Measurements from ENCODE around the gene GSPT2.
"Not testable (repeated sequence)": the region's sequence is repeated elsewhere in the genome, so short reads cannot be mapped to it uniquely, and the experiment has no call there.

GSPT2 gene

DNA sequence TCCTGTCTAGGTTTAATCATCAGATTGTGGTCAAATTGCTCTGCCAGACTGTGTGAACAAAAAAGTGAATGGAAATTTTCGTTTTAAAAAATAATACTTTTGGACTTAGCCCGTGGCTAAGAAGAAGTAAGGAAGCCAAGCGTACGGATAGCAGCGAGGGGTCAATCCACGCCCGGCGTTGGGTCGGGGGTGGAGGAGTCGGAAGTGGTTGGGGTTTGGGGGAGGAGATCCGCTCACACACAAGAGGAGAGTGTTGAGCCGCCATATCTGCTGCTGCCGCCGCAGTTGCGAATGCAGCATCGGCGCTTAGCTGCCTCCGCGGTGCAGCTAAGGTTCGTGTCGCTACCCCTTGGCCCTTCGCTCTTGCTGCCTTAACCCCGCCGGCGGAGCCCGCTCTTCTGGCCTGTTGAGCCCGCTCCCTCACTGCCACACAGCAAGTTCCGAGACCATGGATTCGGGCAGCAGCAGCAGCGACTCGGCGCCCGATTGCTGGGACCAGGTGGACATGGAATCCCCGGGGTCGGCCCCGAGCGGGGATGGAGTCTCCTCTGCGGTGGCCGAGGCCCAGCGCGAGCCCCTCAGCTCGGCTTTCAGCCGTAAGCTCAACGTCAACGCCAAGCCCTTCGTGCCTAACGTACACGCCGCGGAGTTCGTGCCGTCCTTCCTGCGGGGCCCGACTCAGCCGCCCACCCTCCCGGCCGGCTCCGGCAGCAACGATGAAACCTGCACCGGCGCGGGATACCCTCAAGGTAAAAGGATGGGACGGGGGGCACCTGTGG is at the start of gene GSPT2:
TSS of gene GSPT2 (plus strand) at position 264 of the 779 bp plus-strand sequence. CDS start at position 449, 185 bp downstream.
- Histone ChIP-seq H3K27ac (ENCODE audit: low read length) (peak within 1 kb of the TSS; percentile 31), H3K4me3 (ENCODE audit: low read length in 2 of 2) (peak within 1 kb of the TSS; percentile 77 to 80), H3K9ac (ENCODE audit: low read length in 2 of 2) (peak within 1 kb of the TSS; percentile 69 to 74), H3K27me3 (ENCODE audit: control insufficient read depth in 1 of 2, insufficient read depth in 2 of 2, low read length in 2 of 2) (peaks cover 0 to 9% of the 10 kb centered on the region in 2 donors), H3K9me3 (ENCODE audit: control insufficient read depth in 2 of 2, low read length in 2 of 2) (no peaks in the 10 kb centered on the region), H3K36me3 (ENCODE audit: control insufficient read depth in 2 of 2, insufficient read depth in 2 of 2, low read length in 2 of 2) (peaks cover 0 to 3% of the 10 kb centered on the region in 2 donors), H3K4me1 (ENCODE audit: control insufficient read depth, insufficient read depth, low read length) (peaks cover 8% of the 10 kb centered on the region)

DNA sequence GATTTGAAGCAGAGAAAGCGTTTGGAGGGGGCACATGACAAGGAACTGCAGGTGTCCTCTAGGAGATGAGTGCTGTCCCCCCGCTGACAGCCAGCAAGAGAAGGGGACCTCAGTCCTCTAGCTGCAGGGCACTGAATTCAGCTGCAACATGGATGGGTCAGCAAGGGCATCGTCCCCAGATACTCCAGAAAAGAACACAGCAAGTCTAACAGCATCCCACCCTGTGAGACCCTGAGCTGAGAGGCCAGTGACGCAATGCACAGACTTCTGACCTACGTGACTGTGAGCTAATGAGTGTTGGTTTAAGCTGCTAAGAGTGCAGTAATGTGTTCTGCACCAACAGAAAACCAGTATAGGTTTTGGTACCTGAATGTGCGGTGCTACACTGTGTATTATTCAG is 49.0 kb upstream of the GSPT2 start:
- Histone ChIP-seq H3K27me3 (ENCODE audit: control insufficient read depth in 1 of 2, insufficient read depth in 2 of 2, low read length in 2 of 2) (peaks cover 0 to 25% of the 10 kb centered on the region in 2 donors), H3K4me1 (ENCODE audit: control insufficient read depth, insufficient read depth, low read length) (no peaks in the 10 kb centered on the region), H3K4me3 (ENCODE audit: low read length in 2 of 2) (no peak overlapping the region), H3K9me3 (ENCODE audit: control insufficient read depth in 2 of 2, low read length in 2 of 2) (no peaks in the 10 kb centered on the region), H3K27ac (ENCODE audit: low read length) (no peak overlapping the region), H3K9ac (ENCODE audit: low read length in 2 of 2) (no peak overlapping the region), H3K36me3 (ENCODE audit: control insufficient read depth in 2 of 2, insufficient read depth in 2 of 2, low read length in 2 of 2) (no peaks in the 10 kb centered on the region)

DNA sequence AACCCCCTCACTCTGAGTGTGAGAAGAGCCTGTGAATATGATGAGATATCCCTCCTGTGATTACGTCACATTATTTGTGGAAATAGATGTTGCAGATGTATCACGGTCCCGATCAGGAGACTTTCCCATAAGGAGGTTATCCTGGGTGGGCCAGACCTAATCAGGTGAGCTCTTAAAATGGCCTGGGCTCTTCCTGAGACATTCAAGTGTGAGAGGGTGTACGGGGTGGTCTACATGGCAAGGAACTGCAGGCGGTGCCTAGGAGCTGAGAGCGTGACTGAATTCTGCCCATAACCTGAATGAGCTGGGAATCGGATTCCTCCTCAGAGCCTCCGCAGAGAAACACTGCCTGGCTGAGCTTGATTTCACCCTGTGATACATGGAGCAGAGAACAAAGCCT is 45.8 kb upstream of the GSPT2 start:
- H3K27ac ChIP-seq (ENCODE audit: low read length), result no peak overlapping the region
- H3K4me3 ChIP-seq (ENCODE audit: low read length in 2 of 2), result no peak overlapping the region
- peaks cover 0 to 26% of the 10 kb centered on the region in 2 donors for H3K27me3 ChIP-seq (ENCODE audit: control insufficient read depth in 1 of 2, insufficient read depth in 2 of 2, low read length in 2 of 2)
- H3K9me3 ChIP-seq (ENCODE audit: control insufficient read depth in 2 of 2, low read length in 2 of 2), result no peaks in the 10 kb centered on the region
- H3K36me3 ChIP-seq (ENCODE audit: control insufficient read depth in 2 of 2, insufficient read depth in 2 of 2, low read length in 2 of 2), result no peaks in the 10 kb centered on the region
- no peak overlapping the region for H3K9ac ChIP-seq (ENCODE audit: low read length in 2 of 2)
- no peaks in the 10 kb centered on the region for H3K4me1 ChIP-seq (ENCODE audit: control insufficient read depth, insufficient read depth, low read length)

DNA sequence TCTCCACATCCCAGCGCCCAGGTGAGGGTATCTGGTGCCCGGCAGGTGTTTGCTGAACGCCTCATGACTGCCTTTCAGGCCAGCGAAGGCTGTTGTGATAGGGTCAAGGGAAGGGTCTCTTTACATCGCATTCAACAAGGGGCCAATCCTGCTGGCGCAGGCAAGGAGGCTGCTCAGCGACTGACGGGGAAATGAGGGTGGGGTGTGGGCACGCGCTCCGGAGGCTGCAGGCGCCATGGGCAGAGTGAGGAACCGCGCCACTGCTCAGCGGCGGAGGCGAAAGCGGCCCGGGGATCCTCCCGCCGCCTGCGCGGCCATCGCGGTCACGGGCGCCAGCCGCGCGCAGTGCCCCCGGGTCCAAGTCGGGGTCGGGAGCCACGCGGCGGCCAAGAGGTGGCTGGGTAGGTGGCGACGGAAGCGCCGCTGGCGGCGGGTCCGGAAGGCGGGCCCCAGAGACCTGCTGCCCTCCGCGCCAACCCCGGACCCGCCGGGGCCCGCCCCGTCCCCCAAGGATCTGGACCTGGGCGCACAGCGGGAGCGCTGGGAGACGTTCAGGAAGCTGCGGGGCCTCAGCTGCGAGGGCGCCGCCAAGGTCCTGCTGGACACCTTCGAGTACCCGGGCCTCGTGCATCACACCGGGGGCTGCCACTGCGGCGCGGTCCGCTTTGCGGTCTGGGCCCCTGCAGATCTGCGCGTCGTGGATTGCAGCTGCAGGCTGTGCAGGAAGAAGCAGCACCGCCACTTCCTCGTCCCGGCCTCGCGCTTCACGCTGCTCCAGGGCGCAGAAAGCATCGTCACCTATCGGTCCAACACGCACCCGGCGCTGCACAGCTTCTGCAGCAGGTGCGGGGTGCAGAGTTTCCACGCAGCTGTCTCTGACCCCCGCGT is 32.7 kb upstream of the GSPT2 start, which contains the start of gene CENPVL1:
TSS of gene CENPVL1 (plus strand) at position 236 of the 888 bp plus-strand sequence. CDS start at position 236, 0 bp downstream.
- not testable (repeated sequence) for H3K9ac ChIP-seq (ENCODE audit: low read length in 2 of 2); H3K4me1 ChIP-seq (ENCODE audit: control insufficient read depth, insufficient read depth, low read length); H3K27ac ChIP-seq (ENCODE audit: low read length); H3K4me3 ChIP-seq (ENCODE audit: low read length in 2 of 2); H3K9me3 ChIP-seq (ENCODE audit: control insufficient read depth in 2 of 2, low read length in 2 of 2); H3K36me3 ChIP-seq (ENCODE audit: control insufficient read depth in 2 of 2, insufficient read depth in 2 of 2, low read length in 2 of 2); H3K27me3 ChIP-seq (ENCODE audit: control insufficient read depth in 1 of 2, insufficient read depth in 2 of 2, low read length in 2 of 2)

DNA sequence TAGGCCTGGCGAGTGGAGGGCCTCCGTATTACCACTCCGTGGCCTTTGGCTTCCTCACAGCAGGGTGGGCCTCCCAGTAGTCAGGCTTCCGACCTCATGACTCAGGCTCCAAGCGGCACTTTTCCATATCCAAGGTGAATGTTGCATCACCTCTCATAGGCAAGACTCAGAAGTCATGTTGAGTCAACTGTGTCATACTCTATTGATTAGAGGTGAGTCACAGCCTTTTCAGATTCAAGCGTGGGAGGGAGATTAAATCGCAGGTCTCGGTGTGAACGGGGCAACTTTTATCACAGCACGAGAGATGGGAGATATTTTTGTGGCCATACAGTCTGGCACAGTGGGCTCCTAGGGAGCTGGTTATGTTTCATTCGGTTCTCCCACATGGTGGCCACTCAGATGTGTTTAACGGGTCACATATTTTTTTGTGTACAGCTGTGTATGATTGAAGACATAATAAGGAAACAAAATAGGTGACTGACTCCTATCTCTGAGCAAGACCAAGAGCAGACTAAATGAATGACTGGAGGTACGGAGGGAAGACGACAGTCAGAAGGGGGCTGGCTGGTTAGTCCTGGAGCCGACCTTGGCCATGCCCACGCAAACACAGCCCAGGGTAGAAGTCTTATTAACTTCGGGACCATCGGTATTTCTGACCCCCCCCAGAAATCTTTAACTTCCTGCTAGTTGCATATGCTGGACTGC is 30.1 kb upstream of the GSPT2 start:
- H3K9me3 ChIP-seq (ENCODE audit: control insufficient read depth in 2 of 2, low read length in 2 of 2); H3K9ac ChIP-seq (ENCODE audit: low read length in 2 of 2); H3K36me3 ChIP-seq (ENCODE audit: control insufficient read depth in 2 of 2, insufficient read depth in 2 of 2, low read length in 2 of 2); H3K27me3 ChIP-seq (ENCODE audit: control insufficient read depth in 1 of 2, insufficient read depth in 2 of 2, low read length in 2 of 2); H3K4me1 ChIP-seq (ENCODE audit: control insufficient read depth, insufficient read depth, low read length); H3K27ac ChIP-seq (ENCODE audit: low read length); H3K4me3 ChIP-seq (ENCODE audit: low read length in 2 of 2): not testable (repeated sequence)

DNA sequence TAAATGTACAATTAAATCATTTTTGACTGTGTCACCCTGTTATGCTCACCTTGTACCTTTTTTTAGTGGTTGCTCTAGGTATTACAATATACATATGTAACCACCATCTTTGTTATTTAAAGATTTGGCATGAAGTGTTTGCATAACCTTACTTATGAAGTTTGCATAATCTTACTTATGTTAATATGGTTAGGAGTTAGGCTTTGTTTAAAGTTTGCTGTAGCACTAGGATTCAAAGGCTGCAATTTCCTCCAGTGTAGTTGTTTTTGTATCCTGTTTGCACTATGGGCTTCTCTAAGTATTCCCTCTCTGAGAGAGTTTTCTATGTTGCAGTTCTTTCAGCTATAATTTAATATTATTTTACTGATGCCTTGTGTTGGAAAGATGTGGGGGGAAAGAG is 15.0 kb upstream of the GSPT2 start:
- H3K4me3 ChIP-seq (ENCODE audit: low read length in 2 of 2), result no peak overlapping the region
- peaks cover 0 to 15% of the 10 kb centered on the region in 2 donors for H3K27me3 ChIP-seq (ENCODE audit: control insufficient read depth in 1 of 2, insufficient read depth in 2 of 2, low read length in 2 of 2)
- H3K36me3 ChIP-seq (ENCODE audit: control insufficient read depth in 2 of 2, insufficient read depth in 2 of 2, low read length in 2 of 2), result no peaks in the 10 kb centered on the region
- no peaks in the 10 kb centered on the region for H3K9me3 ChIP-seq (ENCODE audit: control insufficient read depth in 2 of 2, low read length in 2 of 2)
- no peak overlapping the region for H3K27ac ChIP-seq (ENCODE audit: low read length)
- H3K4me1 ChIP-seq (ENCODE audit: control insufficient read depth, insufficient read depth, low read length), result no peaks in the 10 kb centered on the region
- H3K9ac ChIP-seq (ENCODE audit: low read length in 2 of 2), result no peak overlapping the region

DNA sequence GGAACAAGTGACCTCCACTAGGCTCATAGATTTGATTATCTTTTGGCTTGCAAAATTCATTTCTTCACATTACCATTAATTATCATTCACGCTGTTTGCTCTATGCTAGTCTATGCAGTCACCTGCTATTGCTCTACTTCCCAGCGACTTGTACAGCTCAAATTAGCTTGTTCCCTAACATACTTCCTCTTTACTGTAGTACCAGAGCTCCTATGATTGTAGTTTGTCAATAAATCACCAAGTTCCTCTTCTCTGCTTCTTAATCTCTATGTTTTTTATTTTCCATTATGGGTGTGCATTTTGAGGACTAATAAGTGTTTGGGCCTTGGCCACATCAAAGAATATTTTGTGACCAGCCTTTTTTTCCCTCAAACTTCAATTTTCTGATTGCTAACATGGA is 6.2 kb upstream of the GSPT2 start:
- Histone ChIP-seq H3K4me3 (ENCODE audit: low read length in 2 of 2) (no peak overlapping the region), H3K9me3 (ENCODE audit: control insufficient read depth in 2 of 2, low read length in 2 of 2) (no peaks in the 10 kb centered on the region), H3K27ac (ENCODE audit: low read length) (no peak overlapping the region), H3K9ac (ENCODE audit: low read length in 2 of 2) (no peak overlapping the region), H3K27me3 (ENCODE audit: control insufficient read depth in 1 of 2, insufficient read depth in 2 of 2, low read length in 2 of 2) (peaks cover 3 to 16% of the 10 kb centered on the region in 2 donors), H3K4me1 (ENCODE audit: control insufficient read depth, insufficient read depth, low read length) (no peaks in the 10 kb centered on the region), H3K36me3 (ENCODE audit: control insufficient read depth in 2 of 2, insufficient read depth in 2 of 2, low read length in 2 of 2) (no peaks in the 10 kb centered on the region)

DNA sequence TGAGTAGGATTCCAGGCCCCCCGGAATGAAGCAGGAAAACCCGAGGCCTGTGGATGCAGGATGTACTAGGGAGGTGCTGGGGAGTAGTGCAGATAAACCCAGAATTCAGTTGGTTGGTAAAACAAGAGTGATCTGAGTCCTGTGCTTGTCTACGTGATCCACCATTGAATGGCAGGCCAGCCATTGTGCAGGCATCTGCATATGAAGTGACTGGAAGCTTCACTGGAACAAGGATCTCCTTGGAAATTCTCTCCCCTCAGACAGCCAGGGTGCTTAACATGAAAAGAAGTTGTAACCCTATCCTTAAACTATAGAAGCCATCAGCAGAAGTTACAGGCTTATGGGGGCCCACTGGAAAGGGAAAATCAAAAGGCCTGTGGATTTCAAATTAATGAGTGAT is 656 bp upstream of the GSPT2 start:
- no peak overlapping the region for H3K27ac ChIP-seq (ENCODE audit: low read length)
- peak overlapping the region; percentile 77 to 80 for H3K4me3 ChIP-seq (ENCODE audit: low read length in 2 of 2)
- H3K9ac ChIP-seq (ENCODE audit: low read length in 2 of 2), result peak overlapping the region; percentile 7 to 69

DNA sequence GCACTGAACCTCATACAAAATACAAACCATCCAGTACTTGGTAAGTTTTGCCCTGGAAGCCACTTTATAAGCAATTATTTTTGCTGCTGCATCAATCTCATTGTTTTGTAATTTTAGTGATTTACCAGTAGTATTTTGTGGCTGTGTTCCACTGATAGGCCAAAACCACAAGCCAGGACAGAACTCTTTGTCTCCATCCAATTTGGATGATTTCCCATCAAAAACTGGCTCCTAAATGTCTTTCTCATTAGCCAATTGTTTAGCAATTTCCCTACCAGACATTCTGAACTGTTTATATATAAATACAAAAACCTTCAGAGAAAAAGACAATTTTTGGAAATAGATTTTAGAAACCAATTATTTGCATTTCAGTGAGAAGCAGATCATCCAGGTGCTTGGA is 4.4 kb downstream of the GSPT2 start:
- peaks cover 4% of the 10 kb centered on the region for H3K4me1 ChIP-seq (ENCODE audit: control insufficient read depth, insufficient read depth, low read length)
- no peak overlapping the region for H3K27ac ChIP-seq (ENCODE audit: low read length)

More for the DNA sequence above, 656 bp upstream of the GSPT2 start:
- Histone ChIP-seq H3K9me3 (ENCODE audit: control insufficient read depth in 2 of 2, low read length in 2 of 2) (no peaks in the 10 kb centered on the region), H3K4me1 (ENCODE audit: control insufficient read depth, insufficient read depth, low read length) (peaks cover 8% of the 10 kb centered on the region), H3K27me3 (ENCODE audit: control insufficient read depth in 1 of 2, insufficient read depth in 2 of 2, low read length in 2 of 2) (peaks cover 0 to 9% of the 10 kb centered on the region in 2 donors), H3K36me3 (ENCODE audit: control insufficient read depth in 2 of 2, insufficient read depth in 2 of 2, low read length in 2 of 2) (peaks cover 0 to 3% of the 10 kb centered on the region in 2 donors)

DNA sequence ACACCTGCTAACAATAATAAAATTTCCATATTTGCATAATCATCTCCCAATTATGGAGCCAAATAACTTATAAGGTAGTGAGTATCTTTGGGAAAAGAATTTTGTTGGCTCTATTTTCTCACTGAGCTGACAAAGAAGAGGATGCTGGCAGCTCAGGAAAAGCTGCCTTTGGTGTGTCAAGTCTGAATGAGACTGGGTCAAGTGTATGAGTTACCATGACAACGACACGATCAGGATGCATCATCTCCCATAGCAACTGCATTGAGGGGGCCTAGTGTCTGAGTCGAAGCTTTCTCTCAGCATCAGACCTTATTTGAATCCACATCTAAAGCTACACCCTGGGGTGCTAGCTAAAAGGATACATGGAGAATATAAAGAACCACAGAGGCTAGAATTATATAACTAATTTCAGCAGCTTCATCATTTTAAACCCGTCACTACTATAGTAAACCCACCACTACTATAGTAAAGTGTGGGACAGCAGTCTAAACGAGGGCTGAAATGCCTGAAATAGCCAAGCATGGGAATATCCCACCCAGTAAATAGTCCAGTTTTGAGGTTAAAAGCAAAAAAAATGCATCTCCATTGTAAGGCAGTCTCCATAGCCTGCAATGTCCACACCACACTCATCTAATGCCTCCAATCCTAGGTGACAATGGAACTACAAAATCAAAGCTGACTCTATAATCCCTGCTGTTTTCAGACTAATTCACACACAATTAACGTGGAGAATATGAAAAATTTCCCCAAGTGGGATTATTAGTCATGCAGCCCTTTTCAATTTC is 16.0 kb downstream of the GSPT2 start:
- Histone ChIP-seq H3K4me1 (ENCODE audit: control insufficient read depth, insufficient read depth, low read length) (no peaks in the 10 kb centered on the region), H3K27me3 (ENCODE audit: control insufficient read depth in 1 of 2, insufficient read depth in 2 of 2, low read length in 2 of 2) (peaks cover 0 to 3% of the 10 kb centered on the region in 2 donors), H3K27ac (ENCODE audit: low read length) (no peak overlapping the region), H3K9me3 (ENCODE audit: control insufficient read depth in 2 of 2, low read length in 2 of 2) (no peaks in the 10 kb centered on the region), H3K36me3 (ENCODE audit: control insufficient read depth in 2 of 2, insufficient read depth in 2 of 2, low read length in 2 of 2) (no peaks in the 10 kb centered on the region), H3K9ac (ENCODE audit: low read length in 2 of 2) (no peak overlapping the region), H3K4me3 (ENCODE audit: low read length in 2 of 2) (no peak overlapping the region)

More for the DNA sequence above, 4.4 kb downstream of the GSPT2 start:
- Histone ChIP-seq H3K27me3 (ENCODE audit: control insufficient read depth in 1 of 2, insufficient read depth in 2 of 2, low read length in 2 of 2) (peaks cover 0 to 4% of the 10 kb centered on the region in 2 donors), H3K9ac (ENCODE audit: low read length in 2 of 2) (no peak overlapping the region), H3K9me3 (ENCODE audit: control insufficient read depth in 2 of 2, low read length in 2 of 2) (no peaks in the 10 kb centered on the region), H3K36me3 (ENCODE audit: control insufficient read depth in 2 of 2, insufficient read depth in 2 of 2, low read length in 2 of 2) (peaks cover 0 to 3% of the 10 kb centered on the region in 2 donors), H3K4me3 (ENCODE audit: low read length in 2 of 2) (no peak overlapping the region)

Measured in stomach smooth muscle (tissue), 2 donors.